IPS-18c (cell line): ENCODE results near the gene DYSF.
"Not testable (repeated sequence)": the region's sequence is repeated elsewhere in the genome, so short reads cannot be mapped to it uniquely, and the experiment has no call there.

Experiments
- H3K4me3 ChIP-seq: 2 replicates; pipeline ENCODE4 v1.7.0; 2013; ENCODE audit warnings: low read depth, mild to moderate bottlenecking, low read length, moderate library complexity; ENCODE audit not compliant: insufficient read depth
- H3K9me3 ChIP-seq: one replicate; pipeline ENCODE4 v1.6.1; 2013; ENCODE audit warnings: mild to moderate bottlenecking, low read length, moderate library complexity; ENCODE audit not compliant: control insufficient read depth, insufficient read depth

DYSF gene

GRCh38 chr2:71640489-71640888 lies 187.1 kb downstream of the DYSF start:
- no peaks in the 10 kb centered on the region for H3K9me3 ChIP-seq
- H3K4me3 ChIP-seq, result no peak overlapping the region

GRCh38 chr2:71643674-71644357 lies 190.5 kb downstream of the DYSF start:
- Histone ChIP-seq H3K4me3 (no peak overlapping the region), H3K9me3 (no peaks in the 10 kb centered on the region)

GRCh38 chr2:71646028-71646427 lies 192.7 kb downstream of the DYSF start:
- Histone ChIP-seq H3K4me3 (no peak overlapping the region), H3K9me3 (no peaks in the 10 kb centered on the region)

DNA sequence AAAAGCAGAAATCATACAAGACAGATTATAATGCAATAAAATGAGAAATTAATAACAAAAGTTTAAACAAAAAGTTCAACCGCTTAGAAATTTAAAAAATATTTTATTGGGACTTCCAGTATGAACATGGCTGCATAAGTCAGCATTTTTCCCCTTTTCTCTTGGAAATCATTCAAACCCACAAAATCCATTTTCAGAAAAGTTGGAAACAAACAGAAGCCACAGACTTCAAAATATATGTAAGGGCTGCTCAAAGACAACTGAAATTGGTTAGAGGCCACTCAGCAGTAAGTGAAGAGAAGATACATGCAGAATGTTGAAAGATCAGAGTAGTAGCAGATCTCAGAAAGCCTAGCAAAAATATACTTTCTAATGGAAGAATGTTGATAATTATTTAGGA lies 194.0 kb downstream of the DYSF start:
- no peak overlapping the region for H3K4me3 ChIP-seq

GRCh38 chr2:71655498-71655897 lies 202.1 kb downstream of the DYSF start:
- Histone ChIP-seq H3K9me3 (no peaks in the 10 kb centered on the region), H3K4me3 (no peak overlapping the region)

More for the DNA sequence above, 194.0 kb downstream of the DYSF start:
- no peaks in the 10 kb centered on the region for H3K9me3 ChIP-seq

- not testable (repeated sequence) for H3K4me3 ChIP-seq, H3K9me3 ChIP-seq
These were observed 204.9 kb downstream of the DYSF start for GRCh38 chr2:71658256-71658655.

DNA sequence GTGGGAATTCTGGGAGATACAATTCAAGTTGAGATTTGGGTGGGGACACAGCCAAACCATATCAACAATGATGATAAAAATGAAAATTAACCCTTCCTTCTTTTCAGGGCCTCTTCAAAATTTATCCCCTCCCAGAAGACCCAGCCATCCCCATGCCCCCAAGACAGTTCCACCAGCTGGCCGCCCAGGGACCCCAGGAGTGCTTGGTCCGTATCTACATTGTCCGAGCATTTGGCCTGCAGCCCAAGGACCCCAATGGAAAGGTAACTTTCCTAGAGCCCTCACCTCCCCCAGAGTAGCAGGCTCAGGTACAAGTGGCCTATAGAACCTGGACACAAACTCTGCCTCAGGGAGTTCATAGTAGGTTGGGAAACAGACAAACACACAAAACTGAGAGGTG lies 205.4 kb downstream of the DYSF start:
- Histone ChIP-seq H3K4me3 (no peak overlapping the region), H3K9me3 (no peaks in the 10 kb centered on the region)

DNA sequence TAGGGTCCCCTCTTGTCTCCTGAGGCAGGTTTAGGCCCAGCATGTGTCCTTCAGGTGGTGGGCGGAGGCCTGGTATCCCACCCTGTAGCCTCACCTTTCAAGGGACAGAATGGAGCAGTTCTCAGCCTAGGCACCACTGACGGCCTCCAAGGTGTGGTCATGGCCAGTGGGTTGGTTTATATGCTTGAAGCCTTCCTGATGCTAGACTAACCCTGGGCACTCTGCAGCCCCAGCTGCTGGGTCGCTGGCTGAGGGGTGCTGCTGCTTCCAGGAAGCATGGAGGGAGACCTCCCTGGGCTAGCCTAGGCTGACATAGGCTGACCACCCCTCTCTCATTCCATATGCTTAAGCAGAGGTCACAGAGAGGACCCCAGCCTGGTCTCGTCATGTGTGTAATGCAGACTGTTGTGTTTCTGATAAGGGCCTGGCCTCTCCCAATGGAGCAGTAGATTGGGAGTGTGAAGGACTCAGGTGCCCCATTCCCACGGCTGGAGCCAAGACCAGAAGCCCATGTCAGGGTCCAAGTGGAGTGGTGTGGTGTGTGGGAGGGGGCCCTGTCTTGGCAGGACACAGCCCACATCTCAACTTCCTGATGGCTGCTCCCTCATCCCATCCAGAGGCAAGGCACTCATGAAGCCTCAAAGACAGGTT lies 206.6 kb downstream of the DYSF start:
- Histone ChIP-seq H3K4me3 (no peak overlapping the region), H3K9me3 (no peaks in the 10 kb centered on the region)

DNA sequence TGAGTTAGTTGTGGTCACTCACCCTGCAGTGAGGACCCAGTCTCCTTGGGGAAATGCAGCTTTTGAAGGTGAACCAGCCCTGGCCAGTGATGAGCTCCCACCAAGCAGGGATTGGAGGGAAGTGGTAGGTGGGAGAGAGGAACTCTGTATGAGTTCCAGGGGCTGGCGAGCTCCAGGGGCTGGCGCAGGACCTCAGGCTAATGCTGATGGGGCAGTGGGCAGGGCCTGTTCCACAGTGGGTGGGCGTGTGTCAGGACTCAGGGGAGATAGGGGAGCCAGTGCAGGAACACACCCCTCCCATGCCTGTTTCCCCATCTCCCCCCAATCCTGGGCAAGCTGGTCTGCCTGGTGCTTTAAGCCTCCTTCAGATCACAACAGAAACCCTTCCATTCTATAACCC lies 208.4 kb downstream of the DYSF start:
- H3K4me3 ChIP-seq, result no peak overlapping the region

DNA sequence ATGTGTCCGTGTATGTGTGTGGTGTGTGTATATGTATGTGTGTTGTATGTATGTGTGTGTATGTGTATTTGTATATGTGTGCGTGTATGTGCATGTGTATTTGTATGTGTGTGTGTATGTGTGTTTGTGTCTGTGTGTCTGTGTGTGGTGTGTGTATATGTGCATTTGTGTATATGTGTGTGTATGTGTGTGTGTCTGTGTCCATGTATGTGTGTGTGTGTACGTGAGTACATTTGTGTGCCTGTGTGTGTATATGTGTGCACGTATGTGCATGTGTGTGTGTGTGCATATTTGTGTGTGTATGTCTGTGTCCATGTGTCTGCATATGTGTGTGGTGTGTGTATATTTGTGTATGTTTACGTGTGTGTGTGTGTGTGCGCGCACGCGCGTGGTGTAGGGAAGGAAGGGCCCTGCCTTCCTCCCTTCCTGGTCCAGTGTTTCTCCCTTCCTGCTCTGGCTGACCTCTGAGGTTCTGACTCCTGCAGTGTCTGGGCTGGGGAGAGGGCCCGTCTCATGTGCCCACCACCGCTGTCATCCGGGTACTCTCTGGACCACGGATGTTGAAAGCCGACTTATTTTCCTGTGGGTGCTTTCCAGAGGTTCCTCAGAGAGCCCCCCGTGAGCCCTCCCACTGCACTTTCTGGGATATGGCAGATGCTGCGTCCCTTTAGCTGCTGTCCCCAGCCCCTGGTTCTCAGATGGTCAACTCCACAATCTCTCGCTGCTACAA lies 209.5 kb downstream of the DYSF start:
- no peaks in the 10 kb centered on the region for H3K9me3 ChIP-seq

More for the DNA sequence above, 208.4 kb downstream of the DYSF start:
- H3K9me3 ChIP-seq, result no peaks in the 10 kb centered on the region

DNA sequence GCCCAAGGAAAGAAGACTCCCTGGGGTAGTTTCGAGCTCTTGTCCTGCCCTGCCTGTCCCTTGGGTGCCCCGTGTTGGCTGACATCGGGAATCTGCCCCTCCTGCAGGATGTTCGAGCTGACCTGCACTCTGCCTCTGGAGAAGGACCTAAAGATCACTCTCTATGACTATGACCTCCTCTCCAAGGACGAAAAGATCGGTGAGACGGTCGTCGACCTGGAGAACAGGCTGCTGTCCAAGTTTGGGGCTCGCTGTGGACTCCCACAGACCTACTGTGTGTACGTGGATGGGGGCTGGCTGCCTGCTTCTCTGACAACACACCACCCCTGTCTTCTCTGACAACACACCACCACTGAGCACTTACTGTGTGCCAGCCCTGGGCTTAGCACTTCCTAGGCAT lies 210.8 kb downstream of the DYSF start:
- Histone ChIP-seq H3K4me3 (no peak overlapping the region), H3K9me3 (no peaks in the 10 kb centered on the region)

More for the DNA sequence above, 209.5 kb downstream of the DYSF start:
- H3K4me3 ChIP-seq, result no peak overlapping the region

DNA sequence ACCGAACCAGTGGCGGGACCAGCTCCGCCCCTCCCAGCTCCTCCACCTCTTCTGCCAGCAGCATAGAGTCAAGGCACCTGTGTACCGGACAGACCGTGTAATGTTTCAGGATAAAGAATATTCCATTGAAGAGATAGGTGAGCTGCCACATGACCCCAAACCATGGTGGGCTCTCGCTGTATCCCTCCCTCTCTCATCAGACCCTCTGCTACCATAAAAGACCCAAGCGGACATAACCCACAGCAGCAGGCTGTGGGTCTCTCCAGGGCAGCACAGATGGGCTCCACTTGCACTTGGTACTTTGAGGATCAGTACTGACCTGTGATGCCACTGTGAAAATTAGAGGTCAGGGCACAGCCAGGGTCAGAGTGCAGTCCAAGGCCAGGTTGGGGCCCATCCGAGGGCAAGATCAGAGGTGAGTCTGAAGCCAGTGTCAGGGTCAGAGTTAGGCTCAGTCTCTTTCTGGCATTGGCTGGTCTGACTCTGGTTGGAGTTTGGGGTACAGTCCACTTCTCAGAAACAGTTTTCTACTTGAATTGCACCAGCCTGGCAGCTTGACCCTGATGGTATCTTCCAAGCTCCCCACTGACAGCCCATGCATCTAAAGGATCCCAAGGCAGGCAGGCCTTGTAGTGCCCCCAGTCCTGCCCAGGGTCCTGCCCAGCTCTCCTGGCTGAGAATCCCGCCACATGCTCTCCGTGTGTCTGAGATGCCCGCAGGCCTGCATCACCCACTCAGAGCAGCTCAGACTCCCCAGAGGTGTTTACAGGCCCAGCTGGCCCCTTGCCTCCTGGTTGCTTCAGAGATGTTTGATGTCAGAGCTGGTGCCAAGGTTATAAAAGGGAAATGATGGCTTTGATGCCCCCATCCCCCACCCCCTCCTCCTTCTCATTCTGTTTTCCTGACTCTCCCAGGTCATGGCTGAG lies 212.1 kb downstream of the DYSF start:
- Histone ChIP-seq H3K4me3 (no peak overlapping the region), H3K9me3 (no peaks in the 10 kb centered on the region)

GRCh38 chr2:71666094-71666474 lies 212.7 kb downstream of the DYSF start:
- H3K9me3 ChIP-seq, result no peaks in the 10 kb centered on the region
- no peak overlapping the region for H3K4me3 ChIP-seq

GRCh38 chr2:71667256-71668182 lies 214.2 kb downstream of the DYSF start:
- H3K9me3 ChIP-seq, result no peaks in the 10 kb centered on the region
- no peak overlapping the region for H3K4me3 ChIP-seq

- H3K9me3 ChIP-seq, result no peaks in the 10 kb centered on the region
- no peak overlapping the region for H3K4me3 ChIP-seq
These were observed 215.1 kb downstream of the DYSF start for GRCh38 chr2:71668326-71669057.

DNA sequence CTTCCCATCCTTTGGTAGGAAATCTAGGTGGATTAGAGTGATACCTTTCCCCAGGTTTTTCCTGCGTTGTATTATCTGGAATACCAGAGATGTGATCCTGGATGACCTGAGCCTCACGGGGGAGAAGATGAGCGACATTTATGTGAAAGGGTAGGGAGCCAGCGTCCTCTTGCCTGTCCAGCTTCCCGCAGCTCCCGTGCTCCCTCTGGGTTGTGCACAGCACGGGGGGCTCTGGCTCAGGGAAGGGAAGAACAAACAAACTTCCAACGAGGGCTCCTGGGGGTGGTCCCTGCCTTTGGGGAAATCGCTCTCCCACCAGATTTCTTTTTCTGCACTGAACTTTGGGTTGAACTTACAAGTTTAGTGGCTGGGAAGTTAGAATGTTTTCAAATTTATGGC lies 215.7 kb downstream of the DYSF start:
- Histone ChIP-seq H3K9me3 (no peaks in the 10 kb centered on the region), H3K4me3 (no peak overlapping the region)
